Neuronal stem cell (in vitro differentiated cells): ENCODE results near the gene FKBP2.

ENCODE experiments used
- DNase-seq: peaks from one replicate; pipeline ENCODE4 v3.0.0-alpha.2; 2013; ENCODE audit warnings: low spot score
- H2AFZ ChIP-seq: one replicate; pipeline ENCODE4 v1.6.1; 2013; ENCODE audit warnings: mild to moderate bottlenecking, low read length, inconsistent platforms
- H2AK5ac ChIP-seq: 2 replicates; pipeline ENCODE4 v1.6.1; 2013; ENCODE audit warnings: low read depth, mild to moderate bottlenecking, inconsistent platforms, low read length, moderate library complexity, mixed read lengths
- H2BK120ac ChIP-seq: 2 replicates; pipeline ENCODE4 v1.6.1; 2013; ENCODE audit warnings: low read depth, mild to moderate bottlenecking, inconsistent platforms, low read length, moderate library complexity, mixed read lengths
- H2BK12ac ChIP-seq: one replicate; pipeline ENCODE4 v1.6.1; 2013; ENCODE audit warnings: low read length, inconsistent platforms
- H2BK15ac ChIP-seq: 2 replicates; pipeline ENCODE4 v1.6.1; 2013; ENCODE audit warnings: mild to moderate bottlenecking, low read length, inconsistent platforms, mixed read lengths
- H2BK5ac ChIP-seq: one replicate; pipeline ENCODE4 v1.6.1; 2013; ENCODE audit warnings: inconsistent platforms, mild to moderate bottlenecking, low read length, moderate library complexity
- H3K14ac ChIP-seq: one replicate; pipeline ENCODE4 v1.6.1; 2013; ENCODE audit warnings: low read length, inconsistent platforms
- H3K18ac ChIP-seq: 2 replicates; pipeline ENCODE4 v1.6.1; 2013; ENCODE audit warnings: low read length, inconsistent platforms
- H3K23ac ChIP-seq: 2 replicates; pipeline ENCODE4 v1.6.1; 2013; ENCODE audit warnings: low read depth, mild to moderate bottlenecking, mixed read lengths, low read length, inconsistent platforms; ENCODE audit not compliant: poor library complexity
- H3K27ac ChIP-seq: replicated peaks from 3 replicates; pipeline ENCODE4 v1.5.1; 2013; ENCODE audit warnings: low read length, inconsistent platforms
- H3K27me3 ChIP-seq, 3 experiments: 2 replicates each; pipeline ENCODE4 v1.6.1; 2013; ENCODE audit warnings: low read length in 3 of 3, mild to moderate bottlenecking in 2 of 3, inconsistent platforms in 1 of 3, low read depth in 1 of 3, mixed read lengths in 1 of 3, moderate library complexity in 1 of 3; ENCODE audit not compliant: control insufficient read depth in 3 of 3, insufficient read depth in 3 of 3
- H3K36me3 ChIP-seq, 2 donors: replicated peaks in 1 of 2; 2 replicates each; pipeline ENCODE4 v1.6.1; 2013; ENCODE audit warnings: low read length in 2 of 2; ENCODE audit not compliant: control insufficient read depth in 2 of 2, insufficient read depth in 2 of 2
- H3K4ac ChIP-seq: 2 replicates; pipeline ENCODE4 v1.6.1; 2013; ENCODE audit warnings: inconsistent platforms, mild to moderate bottlenecking, low read length, moderate library complexity
- H3K4me1 ChIP-seq, 2 donors: 1 replicate in 1 of 2; 2 replicates in 1 of 2; pipeline ENCODE4 v1.6.1; 2013; ENCODE audit warnings: low read length in 2 of 2, low read depth in 1 of 2; ENCODE audit not compliant: control insufficient read depth in 2 of 2, insufficient read depth in 1 of 2
- H3K4me2 ChIP-seq: one replicate; pipeline ENCODE4 v1.6.1; 2013; ENCODE audit warnings: mild to moderate bottlenecking, low read length, inconsistent platforms; ENCODE audit not compliant: insufficient read depth, poor library complexity, severe bottlenecking
- H3K4me3 ChIP-seq, 2 donors: 2 replicates each; pipeline ENCODE4 v1.5.1; 2013; ENCODE audit warnings: low read length in 2 of 2, mild to moderate bottlenecking in 2 of 2, inconsistent platforms in 1 of 2, moderate library complexity in 1 of 2
- H3K79me1 ChIP-seq: one replicate; pipeline ENCODE4 v1.6.1; 2013; ENCODE audit warnings: low read depth, mild to moderate bottlenecking, inconsistent platforms, low read length, moderate library complexity
- H3K9ac ChIP-seq: one replicate; pipeline ENCODE4 v1.6.1; 2013; ENCODE audit warnings: mild to moderate bottlenecking, low read depth, low read length, inconsistent platforms; ENCODE audit not compliant: poor library complexity
- H3K9me3 ChIP-seq, 2 donors: replicated peaks in 1 of 2; 2 replicates each; pipeline versions ENCODE3 to v1.6.1; 2013; ENCODE audit warnings: low read length in 2 of 2, mild to moderate bottlenecking in 2 of 2, inconsistent platforms in 1 of 2, low read depth in 1 of 2, mixed read lengths in 1 of 2, moderate library complexity in 1 of 2; ENCODE audit not compliant: control insufficient read depth in 2 of 2, insufficient read depth in 1 of 2
- H4K8ac ChIP-seq: one replicate; pipeline ENCODE4 v1.6.1; 2013; ENCODE audit warnings: low read depth, mild to moderate bottlenecking, inconsistent platforms, low read length, moderate library complexity
- H4K91ac ChIP-seq: one replicate; pipeline ENCODE4 v1.6.1; 2013; ENCODE audit warnings: low read length, low read depth, mild to moderate bottlenecking, inconsistent platforms; ENCODE audit not compliant: poor library complexity
- WGBS, 2 donors: extraction: QIAGEN DNeasy Blood & Tissue Kit; methylation state at CpG; one replicate each; pipeline ENCODE4 v1.1.7; 2013; ENCODE audit warnings: missing lambda C conversion rate in 2 of 2, mixed read lengths in 1 of 2; ENCODE audit not compliant: insufficient read length in 2 of 2, insufficient replicate concordance in 1 of 2; ENCODE audit errors: extremely low coverage in 2 of 2; 5-methylcytosine and 5-hydroxymethylcytosine counted together

FKBP2 gene

DNA sequence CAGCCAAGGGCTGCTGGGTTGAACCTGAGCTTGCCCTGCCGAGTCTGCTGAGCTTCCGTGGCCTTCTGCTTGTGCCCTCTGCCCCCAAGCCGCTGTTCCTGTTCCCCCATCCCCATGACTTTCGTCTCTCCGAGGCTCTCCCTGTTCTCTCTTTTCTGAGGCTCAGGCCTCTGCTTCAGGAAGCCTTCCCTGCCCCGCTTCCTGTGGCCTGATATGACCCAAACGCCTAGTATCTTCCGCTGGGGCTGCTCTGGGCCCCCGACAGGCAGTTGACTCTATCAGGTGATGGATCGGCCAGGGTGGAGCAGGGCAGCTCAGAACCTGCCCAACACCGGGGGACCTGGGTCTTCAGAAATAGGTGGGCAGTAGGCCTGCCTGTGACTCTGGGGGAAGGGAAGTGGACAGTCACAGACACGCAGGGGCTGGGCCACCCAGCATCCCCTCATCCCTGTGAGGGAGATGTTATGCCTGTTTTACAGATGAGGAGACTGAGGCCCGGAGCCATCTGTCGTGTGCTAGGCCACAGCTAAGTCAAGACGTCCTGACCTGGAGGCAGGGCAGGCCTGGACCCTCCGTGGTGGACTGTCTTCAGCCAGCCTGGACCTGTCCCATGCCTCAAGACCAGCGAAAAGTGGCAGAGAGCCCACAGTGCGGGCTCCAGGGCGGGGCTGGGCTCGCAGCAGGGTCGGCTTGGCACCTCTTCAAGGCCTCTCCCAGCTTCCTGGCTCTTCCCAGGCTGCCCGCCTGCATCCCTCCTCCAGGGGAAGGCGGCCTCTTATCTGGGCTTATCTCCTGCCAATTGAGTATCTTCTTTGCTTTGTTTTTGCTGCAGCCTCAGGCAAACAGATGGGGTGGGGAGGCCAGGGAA is 27.4 kb downstream of the FKBP2 start:
- peak overlapping the region; percentile 98 for H3K4me2 ChIP-seq
- H2AK5ac ChIP-seq, result peak overlapping the region; percentile 53
- peaks cover 3% of the 10 kb centered on the region for H3K79me1 ChIP-seq
- peak overlapping the region; percentile 72 for H3K9ac ChIP-seq
- H3K9me3 ChIP-seq, result no peaks in the 10 kb centered on the region
- peak overlapping the region; percentile 48 for H2BK5ac ChIP-seq
- H3K4ac ChIP-seq, result no peak overlapping the region
- H3K27me3 ChIP-seq, result no peaks in the 10 kb centered on the region
- H2BK120ac ChIP-seq, result no peak overlapping the region
- no CpG with 5 or more reads among the region's 23 CpGs for WGBS, 2 donors
- H3K27ac ChIP-seq, result peak overlapping the region; percentile 96
- no peak overlapping the region for H4K8ac ChIP-seq
- H2AFZ ChIP-seq, result no peak overlapping the region
- H3K23ac ChIP-seq, result peak overlapping the region; percentile 100
- peaks cover 13 to 19% of the 10 kb centered on the region in 2 donors for H3K4me1 ChIP-seq
- H3K18ac ChIP-seq, result peak overlapping the region; percentile 3
- H4K91ac ChIP-seq, result no peak overlapping the region
- H3K4me3 ChIP-seq, result peak overlapping the region; percentile 63 to 86
- peak overlapping the region; percentile 22 for H2BK12ac ChIP-seq
- H3K36me3 ChIP-seq, result peaks cover 17 to 38% of the 10 kb centered on the region in 2 donors
- DNase-seq, result no peak
- no peak overlapping the region for H3K14ac ChIP-seq
- H2BK15ac ChIP-seq, result no peak overlapping the region

DNA sequence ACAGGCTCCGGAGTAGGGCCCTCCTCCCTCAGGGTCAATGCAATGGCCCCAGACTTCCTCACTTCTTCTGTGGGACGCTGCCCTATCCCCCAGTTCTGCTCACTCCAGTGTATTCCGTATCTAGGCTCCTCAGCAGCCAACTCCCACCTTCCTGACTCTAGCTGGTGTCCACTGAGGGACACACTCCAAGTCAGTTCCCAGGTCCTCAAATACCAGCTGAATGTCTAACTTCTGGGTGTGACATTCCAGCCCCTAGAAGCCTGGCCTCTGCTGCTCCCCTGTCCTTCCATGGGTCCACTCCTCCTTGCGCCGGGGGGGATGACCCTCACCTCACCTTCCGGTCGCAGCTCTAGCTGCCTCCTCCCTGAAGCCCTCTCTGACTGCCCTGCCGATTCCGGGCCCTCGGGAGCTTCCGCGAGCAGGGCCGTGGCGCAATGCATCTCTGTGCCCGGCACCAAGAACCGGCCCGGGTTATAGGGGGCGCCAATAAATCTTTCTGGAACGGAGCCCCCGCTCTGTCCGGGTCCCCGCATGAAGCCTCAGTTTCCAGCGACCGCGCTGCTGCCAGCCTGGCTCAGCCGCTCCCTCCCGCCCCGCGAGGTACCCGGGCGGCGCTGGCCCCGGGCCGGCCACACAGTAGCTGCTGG is 28.1 kb downstream of the FKBP2 start:
- Histone ChIP-seq H3K4me1 (peaks cover 9 to 19% of the 10 kb centered on the region in 2 donors), H3K27me3 (no peaks in the 10 kb centered on the region), H3K79me1 (peaks cover 4% of the 10 kb centered on the region), H2BK15ac (peak overlapping the region; percentile 92), H2BK5ac (peak overlapping the region; percentile 82), H3K36me3 (peaks cover 15 to 32% of the 10 kb centered on the region in 2 donors), H3K18ac (peak overlapping the region; percentile 96), H3K23ac (peak overlapping the region; percentile 100), H2BK120ac (peak overlapping the region; percentile 17), H3K4me3 (peak overlapping the region; percentile 63 to 86), H3K14ac (peak overlapping the region; percentile 94), H4K91ac (no peak overlapping the region), H2BK12ac (no peak overlapping the region), H3K27ac (peak overlapping the region; percentile 96), H3K4me2 (peak overlapping the region; percentile 98), H3K4ac (peak overlapping the region; percentile 84), H3K9me3 (no peaks in the 10 kb centered on the region), H4K8ac (no peak overlapping the region), H2AFZ (peak overlapping the region; percentile 94), H3K9ac (peak overlapping the region; percentile 96), H2AK5ac (peak overlapping the region; percentile 96)
- no peak for DNase-seq
- WGBS, 2 donors, result no CpG with 5 or more reads among the region's 34 CpGs

DNA sequence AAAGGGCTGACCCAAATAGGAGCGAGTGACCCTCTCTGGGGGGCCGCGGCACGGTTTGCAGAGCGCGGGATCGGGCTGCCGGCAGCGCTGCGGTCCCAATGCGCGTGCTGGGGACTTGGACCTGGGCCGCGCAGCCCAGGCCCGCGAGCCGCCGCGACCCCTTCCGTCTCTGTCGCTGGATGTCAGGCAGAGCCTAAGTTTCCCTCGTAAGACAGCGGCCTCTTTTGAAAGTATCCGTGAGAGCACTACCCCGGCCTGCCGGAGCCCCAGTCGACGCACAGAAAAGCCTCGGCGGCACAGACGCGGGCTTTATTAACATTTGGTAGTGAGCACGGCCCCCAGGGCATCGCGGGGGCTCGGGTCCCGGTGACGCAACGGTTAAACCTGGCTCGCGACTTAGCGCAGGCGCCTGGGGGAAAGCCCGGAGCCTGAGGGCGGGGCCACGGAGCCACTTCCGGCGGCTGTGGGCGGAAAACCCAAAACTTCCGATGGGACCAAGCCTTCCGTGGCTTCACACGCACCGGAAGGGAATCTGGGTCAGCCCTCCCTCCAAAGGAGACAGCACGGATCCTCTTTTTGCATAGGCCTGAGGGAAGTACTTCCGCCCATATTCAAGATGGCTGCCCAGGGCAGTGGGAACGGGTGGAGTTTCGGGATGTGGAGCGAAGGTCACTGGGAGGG is 28.8 kb downstream of the FKBP2 start:
- peak; percentile 99 for DNase-seq
- H2BK5ac ChIP-seq, result peak overlapping the region; percentile 82
- peak overlapping the region; percentile 94 for H3K14ac ChIP-seq
- WGBS, 2 donors, result no CpG with 5 or more reads among the region's 58 CpGs
- peak overlapping the region; percentile 98 for H3K4me2 ChIP-seq
- H3K23ac ChIP-seq, result peak overlapping the region; percentile 100
- H3K9me3 ChIP-seq, result no peaks in the 10 kb centered on the region
- H3K79me1 ChIP-seq, result peaks cover 5% of the 10 kb centered on the region
- peak overlapping the region; percentile 84 to 88 for H3K4me3 ChIP-seq
- no peaks in the 10 kb centered on the region for H3K27me3 ChIP-seq
- H2AFZ ChIP-seq, result peak overlapping the region; percentile 94
- no peak overlapping the region for H4K91ac ChIP-seq
- H3K4me1 ChIP-seq, result peaks cover 9 to 19% of the 10 kb centered on the region in 2 donors
- H3K9ac ChIP-seq, result peak overlapping the region; percentile 96
- H2BK12ac ChIP-seq, result no peak overlapping the region
- peak overlapping the region; percentile 17 for H2BK120ac ChIP-seq
- H4K8ac ChIP-seq, result no peak overlapping the region
- H3K18ac ChIP-seq, result peak overlapping the region; percentile 96
- H2BK15ac ChIP-seq, result peak overlapping the region; percentile 92
- peaks cover 14 to 26% of the 10 kb centered on the region in 2 donors for H3K36me3 ChIP-seq
- peak overlapping the region; percentile 96 for H3K27ac ChIP-seq
- H3K4ac ChIP-seq, result peak overlapping the region; percentile 84
- peak overlapping the region; percentile 96 for H2AK5ac ChIP-seq
